SIG-M5 treated with dmso at 0.1 percent for 504 hours (cell line): ENCODE measurements around the gene EVA1C.
"Not testable (repeated sequence)": the region's sequence is repeated elsewhere in the genome, so short reads cannot be mapped to it uniquely, and the experiment has no call there.

ENCODE experiments used
- DNase-seq: peaks from one replicate; lab custom pipeline; 2025; ENCODE audit not compliant: unreplicated experiment; lab: John Stamatoyannopoulos, UW

Gene EVA1C

DNA sequence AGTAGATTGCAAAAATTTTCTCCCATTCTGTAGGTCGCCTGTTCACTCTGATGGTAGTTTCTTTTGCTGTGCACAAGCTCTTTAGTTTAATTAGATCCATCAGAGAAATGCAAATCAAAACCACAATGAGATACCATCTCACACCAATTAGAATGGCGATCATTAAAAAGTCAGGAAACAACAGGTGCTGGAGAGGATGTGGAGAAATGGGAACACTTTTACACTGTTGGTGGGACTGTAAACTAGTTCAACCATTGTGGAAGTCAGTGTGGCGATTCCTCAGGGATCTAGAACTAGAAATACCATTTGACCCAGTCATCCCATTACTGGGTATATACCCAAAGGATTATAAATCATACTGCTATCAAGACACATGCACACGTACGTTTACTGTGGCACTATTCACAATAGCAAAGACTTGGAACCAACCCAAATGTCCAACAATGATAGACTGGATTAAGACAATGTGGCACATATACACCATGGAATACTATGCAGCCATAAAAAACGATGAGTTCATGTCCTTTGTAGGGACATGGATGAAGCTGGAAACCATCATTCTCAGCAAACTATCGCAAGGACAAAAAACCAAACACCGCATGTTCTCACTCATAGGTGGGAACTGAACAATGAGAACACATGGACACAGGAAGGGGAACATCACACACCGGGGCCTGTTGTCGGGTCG lies 21.8 kb upstream of the EVA1C start:
- DNase-seq: not testable (repeated sequence)

DNA sequence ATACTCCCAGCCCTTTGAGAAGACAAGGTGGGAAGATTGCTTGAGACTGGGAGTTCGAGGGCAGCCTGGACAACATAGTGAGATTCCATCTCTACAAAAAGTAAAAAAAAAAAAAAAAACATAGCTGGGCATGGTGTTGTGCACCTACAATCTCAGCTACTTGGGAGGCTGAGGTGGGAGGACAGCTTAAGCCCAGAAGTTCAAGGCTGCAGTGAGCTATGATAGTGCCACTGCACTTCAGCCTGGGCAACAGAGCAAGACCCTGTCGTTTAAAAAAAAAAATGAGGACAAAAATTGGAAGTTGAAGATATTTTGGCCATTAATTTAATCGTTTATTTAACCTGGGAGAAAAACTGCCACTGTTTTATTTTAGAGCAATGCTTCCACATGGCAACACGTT lies 20.8 kb upstream of the EVA1C start:
- DNase-seq: no peak

DNA sequence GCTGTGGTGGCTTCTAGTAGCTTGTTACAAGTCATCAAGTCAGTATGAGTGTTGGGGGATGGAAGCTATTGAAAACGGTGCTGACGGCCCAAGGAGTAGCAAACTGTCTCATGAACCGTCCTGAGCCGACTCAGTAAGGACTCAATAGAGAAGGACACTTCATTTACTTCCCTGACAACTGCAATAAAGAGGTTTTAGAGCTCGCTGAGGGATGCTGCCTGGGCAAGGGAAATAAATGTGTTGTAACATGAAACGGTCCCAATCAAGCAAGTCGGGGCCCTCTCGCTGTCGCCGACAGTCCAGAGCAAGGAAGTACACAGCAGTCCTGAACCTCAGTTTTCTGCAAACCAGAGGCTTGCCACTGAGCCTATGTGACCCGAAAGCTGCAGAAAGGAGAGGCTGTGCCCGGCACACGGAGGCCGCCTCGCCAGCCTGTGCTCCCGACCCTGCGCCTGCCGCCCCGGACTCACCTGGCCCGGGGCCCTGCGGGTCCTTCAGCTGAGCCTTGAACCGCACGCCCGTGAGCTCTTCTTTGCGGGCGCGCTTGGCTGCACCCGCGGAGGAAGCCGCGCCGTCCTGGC lies 20.1 kb upstream of the EVA1C start:
- DNase-seq: peak; percentile 37

DNA sequence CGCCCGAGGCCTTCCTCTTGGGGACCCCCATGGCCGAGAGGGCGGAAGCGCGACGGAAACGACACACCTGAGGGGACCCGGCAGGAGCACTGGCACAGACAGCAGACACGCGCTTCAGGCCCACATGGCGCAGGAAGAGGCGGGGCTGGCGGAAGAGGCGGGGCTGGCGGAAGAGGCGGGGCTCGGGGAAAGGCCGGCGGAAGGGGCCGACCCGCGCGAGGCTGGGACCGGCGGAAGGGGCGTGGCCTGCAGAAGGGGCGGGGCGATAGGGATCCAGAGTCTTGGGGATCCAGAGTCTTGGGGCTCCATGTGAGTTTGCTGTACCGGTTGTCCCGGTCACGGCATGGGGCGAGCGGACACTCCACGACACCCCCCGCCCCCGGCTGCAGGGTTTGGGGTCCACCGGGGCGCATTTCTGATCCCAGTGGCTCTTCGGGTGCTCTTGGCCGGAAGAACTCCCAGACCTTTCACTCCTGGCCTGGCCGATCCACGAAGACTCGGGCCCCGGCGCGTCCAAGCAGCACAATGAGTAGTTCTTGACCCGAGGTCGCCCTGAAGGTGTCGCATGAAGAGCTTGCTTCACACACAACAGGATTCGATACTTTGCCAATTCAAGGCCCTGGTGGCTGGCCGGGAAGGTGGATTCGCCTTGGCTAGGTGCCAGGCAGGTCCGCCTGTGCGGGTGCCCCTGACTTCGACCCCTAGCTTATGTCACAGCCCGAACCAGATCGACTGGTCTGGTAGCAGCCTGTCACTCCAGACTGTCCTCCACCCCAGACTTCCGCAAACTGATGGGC lies 19.4 kb upstream of the EVA1C start, which contains the start of gene URB1:
TSS of gene URB1 (minus strand) at position 133 of the 797 bp plus-strand sequence. CDS start at position 31, 102 bp downstream.
- peak; percentile 74 for DNase-seq

DNA sequence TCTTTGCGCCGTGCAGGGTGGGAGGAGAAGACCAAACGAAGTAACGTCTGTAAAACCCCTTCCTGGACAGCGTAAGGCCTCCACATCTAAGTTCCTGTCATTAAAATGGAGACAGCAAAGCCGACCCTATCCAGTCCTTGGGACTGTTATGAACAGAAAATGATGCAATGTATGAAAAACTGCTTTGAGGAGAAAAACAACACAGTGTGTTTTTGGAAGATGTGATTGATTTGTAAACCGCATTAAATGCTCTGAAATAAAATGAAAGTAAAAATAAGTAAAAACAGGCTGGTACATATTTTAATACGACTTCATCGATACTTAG lies 18.9 kb upstream of the EVA1C start:
- peak; percentile 86 for DNase-seq

DNA sequence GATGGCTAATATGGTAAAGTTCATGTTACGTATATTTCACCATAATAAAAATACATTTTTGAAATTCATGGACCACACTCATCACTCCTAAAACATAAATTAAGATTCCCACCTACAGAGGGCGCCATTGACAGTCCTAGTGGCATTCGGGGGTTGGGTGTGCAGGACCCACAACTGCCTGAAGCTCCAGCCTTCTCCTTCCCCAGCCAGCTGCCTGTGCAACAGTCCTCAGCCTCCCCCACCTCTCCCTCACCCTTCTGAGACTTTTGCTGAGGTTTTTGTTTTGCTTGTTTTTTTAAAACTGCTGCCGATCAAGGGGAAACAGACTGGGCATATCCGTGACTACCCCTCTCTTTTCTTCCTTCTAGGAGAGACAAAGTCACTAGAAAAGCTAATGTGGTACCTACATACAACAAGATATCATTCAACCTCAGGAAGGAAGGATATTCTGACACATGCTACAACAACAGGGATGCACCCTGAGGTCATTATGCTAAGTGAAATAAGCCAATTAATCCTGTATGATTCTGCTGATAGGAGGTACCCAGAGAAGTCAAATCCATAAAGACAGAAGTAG lies 9.2 kb upstream of the EVA1C start:
- peak; percentile 57 for DNase-seq

DNA sequence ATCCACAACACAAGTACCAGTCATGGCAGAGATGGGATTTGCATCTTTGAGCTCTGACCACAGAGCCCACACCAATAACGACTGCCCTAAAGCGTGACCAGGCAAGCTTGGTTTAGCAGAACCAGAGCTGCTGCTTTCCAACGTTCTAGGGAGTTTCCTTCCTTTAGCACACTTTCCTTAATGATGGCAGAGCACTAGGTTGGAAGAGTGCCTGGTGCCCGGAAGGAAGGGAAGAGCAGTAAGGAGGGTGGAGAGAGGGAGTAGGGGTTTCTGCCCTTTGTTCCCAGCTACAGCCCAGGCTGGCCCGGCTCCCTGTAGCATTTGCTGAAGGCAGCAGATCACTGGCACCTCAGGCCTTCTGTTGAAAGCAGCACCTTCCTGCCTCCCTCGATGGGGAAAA lies 6.1 kb upstream of the EVA1C start:
- DNase-seq: no peak

DNA sequence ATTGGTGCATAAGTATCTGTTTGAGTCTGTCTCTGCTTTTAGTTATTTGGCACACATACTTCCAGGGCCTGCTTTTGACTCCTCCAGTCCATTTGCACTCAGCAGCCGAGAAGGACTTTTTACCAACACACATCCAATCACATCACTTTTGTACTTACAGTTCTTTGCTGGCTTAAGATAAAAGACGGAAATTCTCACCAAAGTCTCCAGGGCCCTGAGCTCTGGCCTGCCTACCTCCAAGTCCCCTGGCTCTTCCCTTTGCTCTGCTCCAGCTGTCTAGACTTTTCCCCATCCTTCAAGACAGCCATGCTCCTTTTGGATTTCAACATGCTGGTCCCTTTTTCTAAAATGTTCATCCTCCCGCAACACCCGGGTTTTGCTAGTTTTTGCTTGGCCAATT lies 2.2 kb upstream of the EVA1C start:
- no peak for DNase-seq

DNA sequence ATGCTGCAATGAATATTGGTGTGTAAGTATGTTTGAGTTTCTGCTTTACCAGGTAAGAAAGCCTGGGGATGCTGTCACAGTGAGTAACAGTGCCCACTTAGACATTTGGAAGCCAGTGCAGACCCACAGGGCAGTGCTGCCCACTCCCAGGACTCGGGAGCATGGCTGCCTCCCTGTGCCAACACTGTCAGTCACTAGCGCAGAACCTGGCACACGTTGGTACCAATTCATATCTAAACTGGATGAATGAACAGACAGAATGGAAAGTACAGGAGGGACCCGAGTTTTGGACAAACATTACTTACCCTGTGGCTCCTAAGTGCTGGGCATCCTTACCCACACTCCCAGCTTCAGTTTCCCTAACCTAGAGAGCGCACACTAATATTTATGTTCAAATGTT lies 1.6 kb upstream of the EVA1C start:
- no peak for DNase-seq

DNA sequence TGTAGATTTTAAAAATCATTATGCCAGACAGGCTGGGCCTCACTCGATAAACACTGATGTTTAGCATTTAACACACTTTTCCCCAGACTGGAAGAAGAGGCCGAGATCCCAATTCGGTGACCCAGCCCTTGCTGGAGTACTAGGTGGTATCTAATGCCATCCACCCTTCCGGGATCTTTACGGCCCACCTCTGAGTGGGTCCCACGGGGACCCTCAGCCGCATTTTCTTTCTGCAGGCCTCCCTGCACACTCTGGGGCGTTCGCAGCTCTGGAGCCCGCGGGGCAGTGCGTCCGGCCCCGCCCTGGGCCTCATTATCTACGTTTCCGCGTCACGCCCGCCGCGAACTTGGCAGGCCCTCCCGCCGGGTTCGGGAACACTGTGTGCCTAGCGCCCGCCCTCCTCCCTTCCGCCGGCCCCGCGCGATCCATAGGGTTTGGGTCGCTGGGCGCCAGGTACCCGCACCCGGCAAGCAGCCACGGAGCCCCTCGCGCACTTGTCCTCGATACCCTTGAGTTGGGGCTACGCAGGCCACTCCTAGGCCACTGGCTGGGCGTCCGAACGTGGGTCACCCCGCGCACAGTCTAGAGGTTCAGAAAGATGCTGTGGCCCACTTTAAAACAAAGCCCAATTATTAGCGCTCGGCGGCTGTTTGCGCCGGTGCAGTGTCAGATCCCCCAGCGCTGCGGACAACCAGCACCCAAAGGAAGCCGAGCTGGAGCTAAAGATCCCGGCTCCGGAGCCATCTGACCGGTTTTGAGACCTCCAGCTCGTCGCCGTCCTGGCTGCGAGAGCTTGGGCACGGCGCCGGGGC lies 950 bp upstream of the EVA1C start:
- DNase-seq: no peak

DNA sequence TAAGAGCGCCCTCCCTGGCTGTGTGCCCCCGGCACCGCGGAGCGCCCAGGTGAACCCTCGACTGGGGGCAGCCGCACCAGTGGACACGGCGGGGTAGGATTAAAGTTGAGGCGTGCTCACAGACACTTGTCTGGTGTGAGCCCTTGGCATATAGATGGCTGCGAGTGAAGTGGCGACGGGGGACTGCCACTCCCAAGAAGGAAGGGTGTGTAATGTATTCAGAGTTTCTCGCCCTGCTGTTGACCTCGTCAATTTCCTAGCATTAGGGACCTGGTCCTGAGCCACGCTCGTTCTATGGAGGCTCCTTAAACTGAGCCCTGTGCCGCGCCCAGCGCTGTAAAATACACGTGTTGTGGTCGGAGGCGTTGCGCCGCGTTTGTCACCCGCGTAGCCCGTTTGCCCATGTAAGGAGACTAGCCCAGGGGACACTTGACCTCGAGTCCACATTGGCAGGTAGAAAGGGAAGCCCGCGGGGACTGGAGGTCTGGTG lies 554 bp downstream of the EVA1C start:
- DNase-seq: no peak

DNA sequence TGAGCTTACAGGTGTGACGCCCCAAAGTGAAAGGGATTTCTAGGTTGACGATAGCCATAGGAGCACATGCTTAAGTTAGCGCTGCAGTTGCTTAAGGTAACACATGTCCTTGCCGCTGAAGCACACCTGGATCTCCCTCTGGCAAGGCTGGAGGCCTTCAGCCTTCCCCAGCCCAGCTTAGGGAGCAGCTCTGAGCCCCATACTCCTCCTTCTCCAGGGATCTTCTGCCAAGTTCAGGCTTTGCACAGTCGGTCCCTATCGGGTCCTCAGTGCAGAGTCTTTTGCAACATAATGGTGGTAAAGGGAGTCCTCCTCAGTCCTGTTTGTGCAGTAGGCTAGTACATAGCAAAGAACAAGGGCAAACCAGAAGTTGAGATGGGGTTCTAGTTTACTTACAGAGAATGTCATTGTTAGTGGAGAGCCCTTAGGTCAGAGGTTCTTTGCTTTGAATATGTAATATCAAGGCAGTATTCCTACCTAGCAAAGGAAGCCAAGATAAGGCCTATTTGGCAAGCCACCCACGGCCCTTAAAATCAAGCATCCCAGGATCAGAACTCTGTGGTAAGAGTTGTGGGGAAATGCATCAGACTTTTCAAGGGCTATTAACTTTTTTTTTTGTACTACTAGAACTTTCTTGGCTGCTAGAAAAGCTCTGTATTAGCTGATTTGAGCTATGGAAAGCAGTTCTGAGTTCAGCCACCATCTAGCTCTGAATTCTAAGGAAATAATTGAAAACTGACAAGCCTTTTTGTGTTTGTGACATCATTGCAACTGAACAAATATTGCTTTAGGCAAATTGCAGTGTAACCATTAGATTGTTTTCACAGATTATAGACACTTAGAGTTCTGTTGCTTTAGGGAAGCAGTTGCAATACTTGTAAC lies 1.4 kb downstream of the EVA1C start:
- no peak for DNase-seq

DNA sequence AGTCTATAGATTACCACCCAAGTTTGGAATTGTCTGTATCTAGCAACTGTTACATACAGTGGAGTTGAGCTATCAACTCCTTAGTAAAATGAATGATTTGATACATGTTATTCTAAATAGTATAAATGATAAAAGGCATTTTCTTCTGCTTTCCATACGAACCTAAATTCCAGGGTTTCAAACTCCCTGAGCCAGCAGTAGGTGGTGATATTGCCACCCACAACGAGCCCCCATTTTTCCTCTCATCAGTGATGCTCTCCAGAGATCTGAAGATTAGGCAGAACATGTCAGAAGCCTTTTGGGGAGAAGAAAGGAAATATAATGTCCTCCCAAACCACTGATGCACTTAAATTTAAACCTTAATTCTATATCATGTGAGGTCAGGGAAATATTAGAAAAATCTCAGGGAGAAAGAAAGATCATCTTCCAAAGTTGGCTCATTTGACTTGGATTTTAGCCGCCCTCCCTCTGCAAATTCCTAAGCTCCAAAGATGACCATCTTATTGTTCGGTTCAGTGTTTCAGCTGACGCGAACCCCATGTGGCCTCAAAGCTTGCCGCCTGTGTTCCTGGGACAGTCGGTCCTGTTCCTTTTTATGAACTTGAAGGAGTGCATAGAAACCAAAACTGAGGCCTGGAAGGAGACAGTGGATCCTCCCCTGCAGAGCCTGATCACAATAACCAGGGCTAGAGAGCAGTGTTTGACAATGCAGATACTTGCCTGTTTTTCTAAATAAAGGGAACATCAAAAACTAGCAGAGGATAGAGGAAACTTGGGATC lies 2.3 kb downstream of the EVA1C start:
- no peak for DNase-seq

DNA sequence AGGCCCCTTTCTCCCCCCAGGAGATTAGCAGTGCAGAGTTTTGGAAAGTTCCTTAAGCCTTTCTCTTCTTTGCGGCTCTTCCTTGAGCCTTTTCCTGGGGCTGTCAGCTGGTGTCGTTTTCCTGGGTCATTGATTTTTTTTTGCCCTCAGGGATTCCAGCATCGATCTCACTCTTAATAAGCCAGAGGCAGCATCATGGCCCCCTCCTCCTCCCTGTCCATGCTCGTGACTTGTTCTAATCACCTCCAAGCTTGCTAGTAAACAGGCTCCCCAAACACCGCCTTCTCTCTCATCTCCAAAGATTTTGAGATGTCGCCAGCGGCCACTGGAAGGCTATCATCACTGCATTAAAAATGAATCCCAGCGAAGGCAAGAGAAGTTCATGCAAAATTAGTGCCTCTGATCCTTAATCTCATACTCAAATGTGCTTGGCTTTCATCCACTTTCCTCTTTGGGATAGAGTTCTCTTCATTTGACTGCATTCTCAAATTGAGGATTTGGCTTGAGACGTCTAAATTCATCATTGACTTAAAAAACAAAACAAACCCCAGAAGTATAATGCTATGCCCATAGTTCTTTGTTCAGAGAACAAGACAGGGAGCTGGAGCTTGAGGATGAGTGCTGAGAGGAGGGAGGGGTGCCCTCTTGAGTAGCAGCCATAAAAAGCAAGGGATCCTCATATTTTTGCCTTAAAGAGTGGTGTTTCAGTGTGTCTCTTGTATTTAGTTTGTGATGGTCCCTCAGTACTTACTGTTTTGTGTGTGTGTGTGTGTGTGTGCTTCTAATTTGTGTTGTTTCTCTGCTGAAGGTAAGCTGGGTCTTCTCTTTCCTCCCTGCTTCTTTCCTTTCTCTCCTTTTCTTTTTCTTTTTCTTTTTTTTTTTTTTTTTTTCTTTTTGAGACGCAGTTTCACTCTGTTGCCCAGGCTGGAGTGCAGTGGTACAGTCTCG lies 3.2 kb downstream of the EVA1C start:
- no peak for DNase-seq

DNA sequence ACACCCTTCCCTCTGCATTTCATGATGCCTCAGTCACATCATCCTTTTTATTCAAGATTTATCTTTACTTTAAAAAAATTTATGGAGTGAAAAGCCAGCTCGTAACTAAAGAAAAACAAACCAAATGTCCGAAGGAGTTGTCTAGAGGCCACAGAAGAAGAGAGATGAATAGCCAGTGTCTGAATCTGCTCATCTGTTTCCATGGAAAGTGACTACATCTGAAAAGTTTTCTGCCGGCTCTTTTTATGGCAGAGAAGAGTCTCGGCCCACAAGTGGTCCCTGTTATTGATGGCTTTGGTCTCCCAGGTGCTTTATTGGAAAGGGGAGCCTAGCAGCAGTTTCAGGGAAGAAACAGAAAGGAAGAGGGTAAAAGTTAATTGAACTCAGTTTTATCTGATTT lies 5.6 kb downstream of the EVA1C start:
- no peak for DNase-seq

DNA sequence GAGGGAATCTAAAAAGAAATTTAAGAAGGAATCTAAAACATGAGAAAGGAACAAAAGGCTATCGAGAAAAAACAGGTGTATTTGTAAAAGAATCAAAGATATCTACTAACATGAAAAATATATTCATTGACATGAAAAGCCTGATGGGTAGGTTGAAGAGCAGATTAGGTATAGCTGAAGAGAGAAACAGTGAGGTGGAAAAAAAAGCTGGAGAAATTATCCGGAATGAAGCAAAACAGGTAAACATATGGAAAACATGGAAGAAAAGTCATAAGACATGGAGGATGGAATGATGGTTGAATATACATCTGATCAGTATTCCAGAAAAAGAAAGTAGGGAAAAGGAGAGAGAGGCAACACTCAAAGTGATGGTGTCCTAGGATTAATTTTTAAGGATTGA lies 9.6 kb downstream of the EVA1C start:
- DNase-seq: no peak

DNA sequence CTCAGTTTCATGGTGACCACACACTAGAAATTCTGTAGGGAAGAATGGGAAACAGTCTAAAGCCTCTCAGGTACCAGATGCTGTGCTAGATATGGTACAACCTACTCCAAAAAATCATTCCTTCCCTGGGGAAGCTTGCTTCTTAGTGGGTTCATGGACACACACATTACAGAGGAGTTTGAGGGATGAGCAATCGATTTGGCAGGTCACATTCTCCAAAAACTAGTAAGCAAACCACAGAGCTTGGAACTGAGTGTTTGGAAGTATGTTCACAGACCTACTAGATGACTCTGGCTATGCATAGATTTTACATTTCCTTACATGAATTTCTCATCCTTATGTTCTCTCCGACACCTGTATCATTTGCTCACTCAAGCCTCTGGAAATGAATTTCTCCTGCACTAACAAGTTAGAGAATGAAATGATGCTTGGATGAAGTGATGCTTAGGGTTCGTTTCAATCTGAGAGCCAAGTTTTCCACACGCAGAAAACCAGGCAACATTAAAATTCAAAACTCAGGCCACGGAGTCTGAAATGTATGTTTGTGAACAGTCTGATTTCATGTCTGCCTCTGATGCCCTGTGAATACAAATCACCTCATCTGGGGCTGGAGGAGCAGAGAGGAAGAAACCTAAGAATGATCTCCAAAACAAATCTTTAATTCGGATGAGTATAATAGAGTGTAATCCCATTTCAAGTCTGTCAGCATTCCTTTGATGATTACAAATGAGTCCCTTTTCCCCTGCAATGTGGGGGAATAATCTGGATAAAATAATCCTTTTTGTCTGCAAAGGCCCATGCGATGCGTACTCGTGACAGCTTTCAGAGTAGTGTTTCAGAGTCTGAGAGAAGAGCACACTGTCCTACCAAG lies 11.0 kb downstream of the EVA1C start:
- DNase-seq: no peak
